Measurements from ENCODE around the gene A2ML1.
"Not testable (repeated sequence)": the region's sequence is repeated elsewhere in the genome, so short reads cannot be mapped to it uniquely, and the experiment has no call there.

A2ML1 gene

GRCh38 chr12:8855891-8856290 lies 33.5 kb downstream of the A2ML1 start:
- no peak for DNase-seq (ENCODE audit: low spot score)

- not testable (repeated sequence) for DNase-seq (ENCODE audit: low spot score)
These were observed 37.0 kb downstream of the A2ML1 start for GRCh38 chr12:8859448-8859847.

GRCh38 chr12:8860165-8860961 lies 37.9 kb downstream of the A2ML1 start:
- DNase-seq (ENCODE audit: low spot score) = peak; percentile 66

DNA sequence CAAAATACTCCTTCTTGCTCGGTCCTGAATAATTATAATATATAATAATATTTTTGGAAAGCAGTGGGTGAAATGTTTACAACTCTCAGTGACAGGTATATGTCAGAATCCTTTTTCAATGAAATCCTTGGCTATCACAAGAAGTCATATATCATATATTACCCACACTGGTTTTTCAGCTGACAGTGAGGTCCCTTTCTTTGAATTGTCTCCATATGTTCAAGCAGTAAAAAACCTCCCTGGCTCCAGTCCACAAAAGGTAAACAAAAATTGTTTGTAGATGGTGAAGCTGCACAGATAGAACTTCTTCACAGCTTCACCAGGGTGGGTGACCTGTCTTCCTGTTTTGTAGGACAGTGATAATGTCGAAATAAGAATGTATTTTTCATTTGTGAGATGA lies 44.0 kb downstream of the A2ML1 start:
- DNase-seq (ENCODE audit: low spot score) = no peak

DNA sequence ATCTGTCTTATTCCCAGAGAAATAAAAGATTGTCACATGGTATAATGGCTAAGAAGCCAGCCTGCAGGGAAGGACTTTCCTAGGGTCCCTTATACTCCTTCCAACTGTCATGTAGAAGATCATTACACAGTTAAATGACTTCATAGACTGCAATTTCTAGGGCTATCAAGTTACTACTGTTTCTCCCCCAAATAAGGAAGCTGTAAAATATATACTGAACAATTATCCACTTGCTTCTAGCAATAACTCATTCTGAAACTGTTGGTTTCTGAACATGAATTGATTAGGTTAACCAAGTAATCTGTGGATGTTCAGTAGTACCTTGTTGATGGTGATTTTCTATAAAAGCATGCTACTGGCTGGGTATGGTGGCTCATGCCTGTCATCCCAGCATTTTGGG lies 44.6 kb downstream of the A2ML1 start:
- DNase-seq (ENCODE audit: low spot score) = no peak

- DNase-seq (ENCODE audit: low spot score) = no peak
These were observed 45.4 kb downstream of the A2ML1 start for GRCh38 chr12:8867786-8868185.

GRCh38 chr12:8870586-8870985 lies 48.2 kb downstream of the A2ML1 start:
- DNase-seq (ENCODE audit: low spot score) = no peak

- DNase-seq (ENCODE audit: low spot score) = no peak
These were observed 48.6 kb downstream of the A2ML1 start for GRCh38 chr12:8871068-8871467.

DNA sequence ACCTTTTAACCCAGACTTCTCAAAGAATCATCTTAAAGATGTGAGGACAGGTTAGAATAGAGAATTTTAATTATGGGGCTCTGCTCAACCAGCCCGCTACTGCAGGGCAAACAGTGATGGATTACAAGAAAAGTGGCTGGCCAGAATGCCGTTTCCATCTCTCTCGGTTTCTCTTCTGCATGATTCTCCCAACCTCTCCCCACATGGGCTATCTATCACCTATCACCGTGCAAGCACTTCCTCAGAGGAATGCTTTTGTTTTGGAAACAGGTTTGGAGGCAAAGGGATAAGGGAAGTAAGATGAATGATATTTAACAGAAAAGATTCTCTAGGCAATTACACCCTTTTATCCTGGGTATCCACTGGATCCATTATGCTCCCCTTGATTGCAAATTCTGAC lies 54.5 kb downstream of the A2ML1 start:
- DNase-seq (ENCODE audit: low spot score) = no peak

GRCh38 chr12:8886502-8887284 lies 64.3 kb downstream of the A2ML1 start:
- DNase-seq (ENCODE audit: low spot score) = no peak

- DNase-seq (ENCODE audit: low spot score) = no peak
These were observed 64.9 kb downstream of the A2ML1 start for GRCh38 chr12:8887285-8887715.

- DNase-seq (ENCODE audit: low spot score) = peak; percentile 83
These were observed 68.1 kb downstream of the A2ML1 start for GRCh38 chr12:8890313-8891085.

DNA sequence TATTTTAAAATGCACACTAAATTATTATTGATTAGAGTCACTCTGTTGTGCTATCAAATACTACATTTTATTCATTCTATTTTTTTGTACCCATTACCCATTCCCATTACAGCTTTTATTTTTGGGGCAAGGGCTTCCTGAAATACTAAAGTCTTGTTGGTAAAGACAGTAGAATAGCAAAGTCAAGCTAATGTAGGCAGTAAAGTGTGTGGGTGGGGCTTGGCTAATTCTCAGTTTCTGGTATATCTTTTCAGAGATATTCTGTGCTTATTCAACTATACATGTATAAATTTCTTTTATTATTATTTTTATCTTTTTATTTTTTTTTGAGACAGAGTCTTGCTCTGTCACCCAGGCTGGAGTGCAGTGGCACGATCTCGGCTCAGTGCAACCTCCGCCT lies 69.6 kb downstream of the A2ML1 start:
- DNase-seq (ENCODE audit: low spot score) = no peak

GRCh38 chr12:8894378-8894777 lies 72.0 kb downstream of the A2ML1 start:
- DNase-seq (ENCODE audit: low spot score) = no peak

DNA sequence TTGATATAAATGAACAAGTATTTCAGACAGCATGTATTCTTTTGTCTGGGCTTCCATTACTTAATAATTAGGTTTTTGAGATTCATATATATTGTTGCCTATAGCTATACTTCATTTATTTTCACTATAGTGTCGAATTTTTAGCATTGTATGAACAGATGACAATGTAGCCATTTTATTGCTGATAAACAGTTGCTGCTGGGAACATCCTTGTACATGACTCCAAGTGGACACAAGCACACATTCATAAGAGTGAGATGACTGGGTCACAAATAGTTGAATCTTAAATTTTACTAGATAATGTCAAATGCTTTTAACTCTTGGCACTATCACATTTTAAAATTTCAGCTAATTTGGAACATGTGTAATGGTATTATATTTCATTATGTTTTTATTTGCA lies 72.6 kb downstream of the A2ML1 start:
- DNase-seq (ENCODE audit: low spot score) = no peak

GRCh38 chr12:8897081-8897480 lies 74.7 kb downstream of the A2ML1 start:
- DNase-seq (ENCODE audit: low spot score) = no peak

- no peak for DNase-seq (ENCODE audit: low spot score)
These were observed 77.4 kb downstream of the A2ML1 start for GRCh38 chr12:8899830-8900229.

DNA sequence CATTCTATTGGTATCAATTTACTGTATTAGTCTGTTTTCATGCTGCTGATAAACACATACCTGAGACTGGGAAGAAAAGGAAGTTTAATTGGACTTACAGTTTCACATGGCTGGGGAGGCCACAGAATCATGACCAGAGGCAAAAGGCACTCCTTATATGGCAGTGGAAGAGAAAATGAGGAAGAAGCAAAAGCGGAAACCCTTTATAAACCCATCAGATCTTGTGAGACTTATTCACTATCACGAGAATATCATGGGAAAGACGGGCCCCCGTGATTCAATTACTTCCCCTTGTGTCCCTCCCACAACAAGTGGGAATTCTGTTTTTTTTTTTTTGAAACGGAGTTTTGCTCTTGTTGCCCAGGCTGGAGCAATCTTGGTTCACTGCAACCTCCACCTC lies 80.3 kb downstream of the A2ML1 start:
- DNase-seq (ENCODE audit: low spot score) = not testable (repeated sequence)

DNA sequence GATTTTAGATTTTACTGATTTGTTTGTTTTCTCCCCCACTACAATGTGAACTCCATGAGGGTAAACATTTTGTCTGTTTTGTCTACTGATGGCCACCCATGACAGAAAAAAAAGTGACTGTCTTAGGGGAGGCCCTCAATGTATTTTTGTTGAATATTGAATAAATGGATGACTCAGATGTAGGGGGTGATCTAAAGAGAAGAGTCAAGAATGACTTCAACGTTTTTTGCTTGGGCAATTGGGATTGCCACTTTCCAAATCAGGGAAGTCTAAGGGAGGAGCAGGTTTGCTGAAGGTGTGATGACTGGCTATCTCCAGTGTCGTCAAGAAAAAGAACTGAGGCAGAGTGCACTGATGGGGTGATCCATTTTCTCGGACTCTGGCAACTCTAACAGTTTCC lies 81.2 kb downstream of the A2ML1 start:
- DNase-seq (ENCODE audit: low spot score) = no peak

- DNase-seq (ENCODE audit: low spot score) = no peak
These were observed 82.2 kb downstream of the A2ML1 start for GRCh38 chr12:8904665-8905064.

GRCh38 chr12:8905546-8905945 lies 83.1 kb downstream of the A2ML1 start:
- no peak for DNase-seq (ENCODE audit: low spot score)
